ENCODE results near the gene TATDN3. TPM values are rescaled to one million over a fixed set of nuclear protein-coding genes. Genes with fewer than 3 reads are reported as not detected.
"Not testable (repeated sequence)": the region's sequence is repeated elsewhere in the genome, so short reads cannot be mapped to it uniquely, and the experiment has no call there.

TATDN3 gene
- total RNA-seq, 1 experiment from 2014 or later, result 16.3 TPM

DNA sequence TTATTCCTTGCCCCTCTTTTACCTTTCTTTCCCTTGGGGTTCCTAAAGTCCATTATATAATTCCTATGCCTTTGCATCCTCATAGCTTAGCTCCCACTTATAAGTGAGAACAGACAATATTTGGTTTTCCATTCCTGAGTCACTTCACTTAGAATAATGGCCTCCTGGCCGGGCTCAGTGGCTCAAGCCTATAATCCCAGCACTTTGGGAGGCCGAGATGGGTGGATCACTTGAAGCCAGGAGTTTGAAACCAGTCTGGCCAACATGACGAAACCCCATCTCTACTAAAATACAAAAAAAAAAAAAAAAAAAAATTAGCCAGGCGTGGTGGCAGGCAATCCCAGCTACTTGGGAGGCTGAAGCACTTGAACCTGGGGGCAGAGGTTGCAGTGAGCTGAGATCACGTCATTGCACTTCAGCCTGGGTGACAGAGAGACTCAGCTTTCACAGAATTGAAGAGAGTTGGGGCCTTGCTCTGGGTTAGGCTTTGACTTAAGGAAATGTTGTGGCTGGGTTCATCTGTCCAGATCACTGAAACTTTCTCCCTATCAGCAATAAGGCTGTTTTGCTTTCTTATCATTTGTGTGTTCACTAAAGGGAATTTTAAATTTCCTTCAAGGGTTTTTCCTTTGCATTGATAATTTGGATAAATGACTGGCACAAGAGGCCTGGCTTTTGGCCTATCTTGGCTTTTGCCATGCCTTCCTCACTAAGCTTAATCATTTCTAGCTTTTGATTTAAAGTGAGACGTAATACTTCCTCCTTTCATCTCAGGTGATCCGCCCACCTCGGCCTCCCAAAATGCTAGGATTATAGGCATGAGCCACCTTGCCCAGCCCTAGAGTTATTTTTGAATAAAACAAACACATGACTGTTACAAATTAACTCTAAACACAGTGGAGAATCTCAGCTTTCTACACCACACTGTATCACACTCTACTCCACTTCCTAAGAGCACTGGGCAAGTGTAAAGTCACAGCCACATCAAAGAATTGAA is 41.8 kb downstream of the TATDN3 start:
- H3K9me3 ChIP-seq (ENCODE audit: control insufficient read depth in 1 of 2, insufficient read depth in 1 of 2, low read depth in 1 of 2, low read length in 2 of 2); H3K4me3 ChIP-seq (replicated peaks in 1 of 2; ENCODE audit: low read depth in 1 of 2, low read length in 2 of 2); H3K27me3 ChIP-seq (ENCODE audit: insufficient read depth, low read length); H4K20me1 ChIP-seq (ENCODE audit: insufficient read depth); H3K4me2 ChIP-seq (ENCODE audit: low read length); CTCF ChIA-PET; BruUV-seq (replicated peaks); RAD21 ChIA-PET (ENCODE audit: low non-redundant PET in 1 of 2, low total read pairs in 2 of 2, uncharacterized antibody in 2 of 2, unreplicated experiment in 2 of 2); intact Hi-C loops (cut with micrococcal nuclease); H3K9me2 ChIP-seq (ENCODE audit: insufficient read depth); H2AFZ ChIP-seq (ENCODE audit: low read depth, low read length, poor library complexity, severe bottlenecking); H3K27ac ChIP-seq (ENCODE audit: low read depth, low read length); H3K9ac ChIP-seq (ENCODE audit: low read length); ATAC-seq; DNase-seq (ENCODE audit: low read depth, low spot score); H3K4me1 ChIP-seq (ENCODE audit: control insufficient read depth in 1 of 2, insufficient read depth in 2 of 2, low read length in 2 of 2); H3K79me2 ChIP-seq (ENCODE audit: insufficient read depth, low read length); H3K36me3 ChIP-seq (ENCODE audit: control insufficient read depth in 1 of 2, insufficient read depth in 2 of 2, low read length in 2 of 2): not testable (repeated sequence)
- POLR2A ChIA-PET, result interaction anchor here (1.0 kb wide), 1 partner anchor 24 kb away, joined by 3 read pairs; the partner anchor contains the start of gene FLVCR1

DNA sequence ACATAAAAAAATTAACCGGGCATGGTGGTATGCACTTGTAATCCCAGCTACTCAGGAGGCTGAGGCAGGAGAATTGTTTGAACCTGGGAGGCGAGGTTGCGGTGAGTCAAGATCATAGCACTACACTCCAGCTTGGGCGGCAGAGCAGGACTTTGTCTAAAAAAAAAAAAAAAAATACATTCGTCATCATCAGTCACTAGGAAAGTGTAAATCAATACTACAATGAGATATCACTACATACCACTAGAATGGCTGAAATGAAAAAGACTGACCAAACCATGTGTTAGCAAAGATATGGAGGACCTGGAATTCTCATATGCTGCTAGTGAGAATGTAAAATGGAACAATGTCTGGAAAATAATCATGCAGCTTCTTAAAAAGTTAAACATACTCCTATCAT is 46.5 kb downstream of the TATDN3 start:
- POLR2A ChIA-PET, result no interaction called here
- no peaks in the 10 kb centered on the region for H3K79me2 ChIP-seq (ENCODE audit: insufficient read depth, low read length)

DNA sequence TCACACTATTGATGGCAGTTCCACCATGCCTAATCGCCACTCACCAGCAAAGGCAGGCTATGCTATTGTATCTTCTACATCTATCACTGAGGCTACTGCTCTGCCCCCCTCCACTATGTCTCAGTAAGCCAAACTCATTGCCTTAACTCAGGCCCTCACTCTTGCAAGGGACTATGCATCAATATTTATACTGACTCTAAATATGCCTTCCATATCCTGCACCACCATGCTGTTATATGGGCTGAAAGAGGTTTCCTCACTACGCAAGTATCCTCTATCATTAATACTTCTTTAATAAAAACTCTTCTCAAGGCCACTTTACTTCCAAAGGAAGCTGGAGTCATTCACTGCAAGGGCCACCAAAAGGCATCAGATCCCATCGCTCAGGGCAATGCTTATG is 52.8 kb downstream of the TATDN3 start:
- H3K9me2 ChIP-seq (ENCODE audit: insufficient read depth); H3K27me3 ChIP-seq (ENCODE audit: insufficient read depth, low read length); CTCF ChIA-PET; H3K4me1 ChIP-seq (ENCODE audit: control insufficient read depth in 1 of 2, insufficient read depth in 2 of 2, low read length in 2 of 2); BruUV-seq (replicated peaks); H3K36me3 ChIP-seq (ENCODE audit: control insufficient read depth in 1 of 2, insufficient read depth in 2 of 2, low read length in 2 of 2); POLR2A ChIA-PET; H3K27ac ChIP-seq (ENCODE audit: low read depth, low read length); H4K20me1 ChIP-seq (ENCODE audit: insufficient read depth); H3K9me3 ChIP-seq (ENCODE audit: control insufficient read depth in 1 of 2, insufficient read depth in 1 of 2, low read depth in 1 of 2, low read length in 2 of 2); H3K79me2 ChIP-seq (ENCODE audit: insufficient read depth, low read length); H3K9ac ChIP-seq (ENCODE audit: low read length); ATAC-seq; intact Hi-C loops (cut with micrococcal nuclease); H3K4me3 ChIP-seq (replicated peaks in 1 of 2; ENCODE audit: low read depth in 1 of 2, low read length in 2 of 2); RAD21 ChIA-PET (ENCODE audit: low non-redundant PET in 1 of 2, low total read pairs in 2 of 2, uncharacterized antibody in 2 of 2, unreplicated experiment in 2 of 2); H2AFZ ChIP-seq (ENCODE audit: low read depth, low read length, poor library complexity, severe bottlenecking); DNase-seq (ENCODE audit: low read depth, low spot score); H3K4me2 ChIP-seq (ENCODE audit: low read length): not testable (repeated sequence)

More for the DNA sequence above, 46.5 kb downstream of the TATDN3 start:
- no peaks in the 10 kb centered on the region for H3K9me2 ChIP-seq (ENCODE audit: insufficient read depth)
- no peaks in the 10 kb centered on the region for H3K4me1 ChIP-seq (ENCODE audit: control insufficient read depth in 1 of 2, insufficient read depth in 2 of 2, low read length in 2 of 2)
- no peaks in the 10 kb centered on the region for H3K27me3 ChIP-seq (ENCODE audit: insufficient read depth, low read length)
- H3K9ac ChIP-seq (ENCODE audit: low read length), result no peak overlapping the region
- H4K20me1 ChIP-seq (ENCODE audit: insufficient read depth), result no peaks in the 10 kb centered on the region
- no peak overlapping the region for H2AFZ ChIP-seq (ENCODE audit: low read depth, low read length, poor library complexity, severe bottlenecking)
- CTCF ChIA-PET, result no interaction called here
- TF ChIP-seq ZFX (IDR thresholded peaks at IDR 0.05) (no peak), CBX3 (IDR thresholded peaks at IDR 0.05; ENCODE audit: low read depth) (no peak), SIN3A (IDR thresholded peaks at IDR 0.05; ENCODE audit: low read depth) (no peak), CEBPB (IDR thresholded peaks at IDR 0.05; ENCODE audit: low read depth) (no peak), RAD21 (IDR thresholded peaks at IDR 0.05; ENCODE audit: low read depth) (no peak), YY1 (IDR thresholded peaks at IDR 0.05; ENCODE audit: extremely low read depth, insufficient replicate concordance, low read depth, low read length) (no peak), EGR1 (IDR thresholded peaks at IDR 0.05; ENCODE audit: low read depth) (no peak), EZH2 (IDR thresholded peaks at IDR 0.05) (no peak)
- H3K4me3 ChIP-seq (replicated peaks in 1 of 2; ENCODE audit: low read depth in 1 of 2, low read length in 2 of 2), result no peak overlapping the region
- H3K4me2 ChIP-seq (ENCODE audit: low read length), result no peak overlapping the region
- intact Hi-C loops (cut with micrococcal nuclease), result no loop called here
- ATAC-seq (no peak), DNase-seq (ENCODE audit: low read depth, low spot score) (no peak)
- BruUV-seq (replicated peaks), result no TSS peak
- H3K9me3 ChIP-seq (ENCODE audit: control insufficient read depth in 1 of 2, insufficient read depth in 1 of 2, low read depth in 1 of 2, low read length in 2 of 2), result no peaks in the 10 kb centered on the region
- H3K36me3 ChIP-seq (ENCODE audit: control insufficient read depth in 1 of 2, insufficient read depth in 2 of 2, low read length in 2 of 2), result no peaks in the 10 kb centered on the region
- H3K27ac ChIP-seq (ENCODE audit: low read depth, low read length), result no peak overlapping the region
- RAD21 ChIA-PET (ENCODE audit: low non-redundant PET in 1 of 2, low total read pairs in 2 of 2, uncharacterized antibody in 2 of 2, unreplicated experiment in 2 of 2), result no interaction called here
